ENCODE data around the gene TM9SF1. TPM values are rescaled to one million over a fixed set of nuclear protein-coding genes. Genes with fewer than 3 reads are reported as not detected.

The TM9SF1 gene
- total and polyA plus RNA-seq, 2 of the 4 experiments (the other 2 are of a cell fraction) = 40.4 to 65.6 TPM

DNA sequence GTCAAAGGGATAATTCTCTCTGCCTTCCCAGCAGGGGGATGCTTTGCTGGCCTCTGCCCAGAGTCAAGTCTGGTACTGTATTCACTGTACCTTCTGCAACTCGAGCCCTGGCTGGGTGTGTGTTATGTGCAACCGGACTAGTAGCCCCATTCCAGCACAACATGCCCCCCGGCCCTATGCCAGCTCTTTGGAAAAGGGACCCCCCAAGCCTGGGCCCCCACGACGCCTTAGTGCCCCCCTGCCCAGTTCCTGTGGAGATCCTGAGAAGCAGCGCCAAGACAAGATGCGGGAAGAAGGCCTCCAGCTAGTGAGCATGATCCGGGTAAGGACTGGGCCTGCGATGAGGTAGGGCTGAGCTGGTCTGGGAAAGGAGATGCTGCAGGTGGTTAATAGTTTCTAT lies 44.7 kb downstream of the TM9SF1 start:
- Histone ChIP-seq H4K8ac (ENCODE audit: low read depth in 2 of 2, low read length in 2 of 2) (no peak overlapping the region), H2BK20ac (ENCODE audit: low read depth, low read length) (no peak overlapping the region), H4K20me1 (ENCODE audit: insufficient read depth, low read length) (peaks cover 10% of the 10 kb centered on the region), H2BK5ac (ENCODE audit: low read depth, low read length, poor library complexity, severe bottlenecking) (no peak overlapping the region), H3K27me3 (ENCODE audit: control insufficient read depth, insufficient read depth, low read length) (no peaks in the 10 kb centered on the region), H3K9me3 (ENCODE audit: control insufficient read depth, insufficient read depth, low read length) (no peaks in the 10 kb centered on the region), H3K56ac (ENCODE audit: extremely low read depth, insufficient read depth, low read length) (no peak overlapping the region), H3K9ac (ENCODE audit: low read depth, low read length) (no peak overlapping the region), H4K5ac (ENCODE audit: low read depth, low read length) (no peak overlapping the region), H2BK15ac (ENCODE audit: low read depth, low read length) (no peak overlapping the region), H2AFZ (replicated peaks; ENCODE audit: low read length, poor library complexity) (no peak overlapping the region), H2AK9ac (replicated peaks; ENCODE audit: low read depth, low read length, poor library complexity) (no peak overlapping the region), H3K4ac (ENCODE audit: low read depth, low read length) (no peak overlapping the region), H3K4me2 (ENCODE audit: low read depth, low read length) (no peak overlapping the region), H3K18ac (ENCODE audit: low read depth, low read length) (no peak overlapping the region), H3K27ac (ENCODE audit: insufficient read depth, low read length) (no peak overlapping the region), H3K14ac (replicated peaks; ENCODE audit: low read depth, low read length) (no peak overlapping the region), H2BK120ac (ENCODE audit: low read depth, low read length) (no peak overlapping the region), H3K4me1 (ENCODE audit: control insufficient read depth, insufficient read depth, low read length) (peaks cover 5% of the 10 kb centered on the region), H4K91ac (ENCODE audit: insufficient read depth, low read depth, low read length) (no peak overlapping the region), H3K4me3 (ENCODE audit: insufficient read depth, low read depth, low read length) (no peak overlapping the region), H3K79me1 (ENCODE audit: low read depth in 1 of 2, low read length in 2 of 2) (peaks cover 23 to 48% of the 10 kb centered on the region in 2 experiments), H3K23ac (ENCODE audit: low read depth, low read length) (no peak overlapping the region), H3K9me1 (ENCODE audit: insufficient read depth, low read length) (no peaks in the 10 kb centered on the region), H3K36me3 (ENCODE audit: control insufficient read depth, insufficient read depth, low read length) (peaks cover 48% of the 10 kb centered on the region), H2AK5ac (ENCODE audit: low read depth, low read length) (no peak overlapping the region)
- in situ Hi-C loops (cut with MboI; ENCODE audit: low sequenced_read_pairs) (no loop called here), intact Hi-C loops (cut with micrococcal nuclease) (no loop called here), dilution Hi-C loops (cut with HindIII; ENCODE audit: low sequenced_read_pairs, unreplicated experiment) (no loop called here)
- TF ChIP-seq, protein P1, sequence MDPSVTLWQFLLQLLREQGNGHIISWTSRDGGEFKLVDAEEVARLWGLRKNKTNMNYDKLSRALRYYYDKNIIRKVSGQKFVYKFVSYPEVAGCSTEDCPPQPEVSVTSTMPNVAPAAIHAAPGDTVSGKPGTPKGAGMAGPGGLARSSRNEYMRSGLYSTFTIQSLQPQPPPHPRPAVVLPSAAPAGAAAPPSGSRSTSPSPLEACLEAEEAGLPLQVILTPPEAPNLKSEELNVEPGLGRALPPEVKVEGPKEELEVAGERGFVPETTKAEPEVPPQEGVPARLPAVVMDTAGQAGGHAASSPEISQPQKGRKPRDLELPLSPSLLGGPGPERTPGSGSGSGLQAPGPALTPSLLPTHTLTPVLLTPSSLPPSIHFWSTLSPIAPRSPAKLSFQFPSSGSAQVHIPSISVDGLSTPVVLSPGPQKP (IDR thresholded peaks at IDR 0.05; ENCODE audit: borderline replicate concordance, low read depth, low read length) = no peak
- TF ChIP-seq SMC3 (IDR thresholded peaks at IDR 0.05; ENCODE audit: low read depth, low read length) (no peak), POLR2A (IDR thresholded peaks at IDR 0.05; ENCODE audit: low read depth, low read length) (no peak), BHLHE40 (IDR thresholded peaks at IDR 0.05; ENCODE audit: low read depth, low read length) (no peak), RCOR1 (IDR thresholded peaks at IDR 0.05; ENCODE audit: insufficient replicate concordance, low read length) (no peak), MXI1 (IDR thresholded peaks at IDR 0.05; ENCODE audit: borderline replicate concordance, low read depth, low read length) (no peak)
- TF ChIP-seq, protein P2, sequence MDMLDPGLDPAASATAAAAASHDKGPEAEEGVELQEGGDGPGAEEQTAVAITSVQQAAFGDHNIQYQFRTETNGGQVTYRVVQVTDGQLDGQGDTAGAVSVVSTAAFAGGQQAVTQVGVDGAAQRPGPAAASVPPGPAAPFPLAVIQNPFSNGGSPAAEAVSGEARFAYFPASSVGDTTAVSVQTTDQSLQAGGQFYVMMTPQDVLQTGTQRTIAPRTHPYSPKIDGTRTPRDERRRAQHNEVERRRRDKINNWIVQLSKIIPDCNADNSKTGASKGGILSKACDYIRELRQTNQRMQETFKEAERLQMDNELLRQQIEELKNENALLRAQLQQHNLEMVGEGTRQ (IDR thresholded peaks at IDR 0.05; ENCODE audit: low read depth, low read length) = no peak
- no peak for ATAC-seq (ENCODE audit: low read depth)
- 100% methylated on average over 5 of the region's 9 CpGs; no CpG with 5 or more reads in 1 of the 2 experiments for WGBS, 2 experiments (ENCODE audit: extremely low coverage in 2 of 2, insufficient read length in 1 of 2)
- BruUV-seq (replicated peaks) = no TSS peak
- POLR2A ChIA-PET (ENCODE audit: unreplicated experiment) = no interaction called here
- no peak for DNase-seq
- CTCF ChIA-PET = interaction anchor here (4.3 kb wide), 1 partner anchor 10 kb away, joined by 14 read pairs; the partner anchor contains the start of gene IRF9
